Neural progenitor cell (in vitro differentiated cells): ENCODE measurements around the gene GALK2. TPM values are rescaled to one million over a fixed set of nuclear protein-coding genes. Genes with fewer than 3 reads are reported as not detected.

Source experiments
- DNase-seq: peaks from one replicate; pipeline ENCODE4 v3.0.0-alpha.2; 2016; ENCODE audit warnings: low spot score
- H2AFZ ChIP-seq: fragments of 200-600 bp; sonication (generic); replicated peaks from 2 replicates; pipeline ENCODE4 v1.6.1; 2016; ENCODE audit warnings: antibody characterized with exemption
- H3F3A ChIP-seq: fragments of 200-600 bp; sonication (generic); 2 replicates; pipeline ENCODE4 v1.6.1; 2016; ENCODE audit warnings: antibody characterized with exemption, low read depth
- H3K27ac ChIP-seq: fragments of 200-600 bp; sonication (generic); 2 replicates; pipeline ENCODE4 v1.5.1; 2016; ENCODE audit warnings: mild to moderate bottlenecking
- H3K27me3 ChIP-seq: fragments of 200-600 bp; sonication (generic); 2 replicates; pipeline ENCODE4 v1.6.1; 2016; ENCODE audit warnings: mild to moderate bottlenecking, moderate library complexity
- H3K36me3 ChIP-seq: fragments of 200-600 bp; sonication (generic); 2 replicates; pipeline ENCODE4 v1.5.1; 2016
- H3K4me1 ChIP-seq: fragments of 200-600 bp; sonication (generic); 2 replicates; pipeline ENCODE4 v1.6.1; 2016; ENCODE audit warnings: mixed run types
- H3K4me2 ChIP-seq: fragments of 200-600 bp; sonication (generic); 2 replicates; pipeline ENCODE4 v1.6.1; 2016
- H3K4me3 ChIP-seq: fragments of 200-600 bp; sonication (generic); 2 replicates; pipeline ENCODE4 v1.5.1; 2016
- H3K79me2 ChIP-seq: fragments of 200-600 bp; sonication (generic); 2 replicates; pipeline ENCODE4 v1.6.1; 2016; ENCODE audit warnings: low read depth
- H3K9ac ChIP-seq: fragments of 200-600 bp; sonication (generic); 2 replicates; pipeline ENCODE4 v1.6.1; 2016
- H3K9me3 ChIP-seq: fragments of 200-600 bp; sonication (generic); 2 replicates; pipeline ENCODE4 v1.5.1; 2016; ENCODE audit warnings: low read depth
- H4K20me1 ChIP-seq: fragments of 200-600 bp; sonication (generic); 2 replicates; pipeline ENCODE4 v1.6.1; 2016; ENCODE audit warnings: low read depth
- H3K27ac Mint-ChIP-seq: 3 replicates; pipeline ENCODE4 v1.8.0; 2021; ENCODE audit warnings: mixed read lengths
- H3K27me3 Mint-ChIP-seq: 2 replicates; pipeline ENCODE4 v1.8.0; 2022; ENCODE audit warnings: low read depth, mild to moderate bottlenecking, inconsistent platforms, moderate library complexity, mixed read lengths; ENCODE audit not compliant: insufficient read depth
- H3K36me3 Mint-ChIP-seq: 3 replicates; pipeline ENCODE4 v1.8.0; 2021; ENCODE audit warnings: mixed read lengths
- H3K4me1 Mint-ChIP-seq: 3 replicates; pipeline ENCODE4 v1.8.0; 2021; ENCODE audit warnings: mixed read lengths
- H3K4me3 Mint-ChIP-seq: 3 replicates; pipeline ENCODE4 v1.8.0; 2021; ENCODE audit warnings: mild to moderate bottlenecking, moderate library complexity, mixed read lengths
- H3K9me3 Mint-ChIP-seq: 3 replicates; pipeline ENCODE4 v1.8.0; 2020; ENCODE audit warnings: mixed read lengths
- EZH2 ChIP-seq: fragments of 200-600 bp; sonication (generic); IDR thresholded peaks from 2 replicates; pipeline ENCODE4 v1.6.1; 2017; ENCODE audit warnings: antibody characterized with exemption, mild to moderate bottlenecking, moderate library complexity
- EZH2phosphoT487 ChIP-seq: fragments of 200-600 bp; sonication (generic); IDR thresholded peaks from 2 replicates; pipeline ENCODE4 v1.6.1; 2017; ENCODE audit warnings: antibody characterized with exemption
- total RNA-seq: library from RNA; depleted of rRNA; stranded (reverse); fragments of >200 nt; gene quantifications from 2 replicates; pipeline ENCODE4 v1.2.3, GENCODE V29; 2015; ENCODE audit warnings: low replicate concordance
- TF ChIP-seq, protein P1 (sequence below): fragments of 200-600 bp; sonication (generic); IDR thresholded peaks from 2 replicates; pipeline ENCODE4 v1.5.1; 2017; ENCODE audit warnings: antibody characterized with exemption, mild to moderate bottlenecking

The GALK2 gene
- total RNA-seq, 1 donor from 2014 or later = 19.0 TPM

DNA sequence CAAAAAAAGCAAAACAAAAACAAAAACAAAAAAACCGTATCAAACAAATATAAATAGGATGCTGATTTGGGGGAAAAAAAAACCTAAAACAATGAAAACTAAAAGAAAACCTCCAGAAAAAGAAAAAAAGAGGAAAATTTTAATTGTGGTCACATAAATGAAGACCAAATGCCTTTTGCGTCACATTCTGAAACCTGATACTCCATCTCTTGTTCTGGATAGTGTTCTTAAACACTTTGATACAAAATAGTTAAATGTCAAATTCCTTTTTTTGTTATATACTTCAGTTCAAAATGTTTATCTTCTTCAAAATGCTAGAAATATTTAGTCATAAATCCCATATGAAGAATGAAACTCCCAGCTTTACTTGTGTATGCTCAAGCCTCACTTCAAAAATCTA lies 45.7 kb upstream of the GALK2 start:
- H3K4me1 Mint-ChIP-seq = no peaks in the 10 kb centered on the region
- Histone ChIP-seq H3K9me3 (no peaks in the 10 kb centered on the region), H3K9ac (no peak overlapping the region), H2AFZ (no peak overlapping the region), H3K4me2 (no peak overlapping the region), H3K27me3 (no peaks in the 10 kb centered on the region), H3K36me3 (peaks cover 25% of the 10 kb centered on the region), H3F3A (peaks cover 5% of the 10 kb centered on the region), H3K4me1 (no peaks in the 10 kb centered on the region), H3K79me2 (no peaks in the 10 kb centered on the region), H4K20me1 (no peaks in the 10 kb centered on the region), H3K27ac (no peak overlapping the region), H3K4me3 (no peak overlapping the region)
- DNase-seq = no peak
- H3K4me3 Mint-ChIP-seq = no peak overlapping the region
- no peak overlapping the region for H3K27ac Mint-ChIP-seq
- no peaks in the 10 kb centered on the region for H3K9me3 Mint-ChIP-seq
- no peak for TF ChIP-seq EZH2phosphoT487
- TF ChIP-seq, protein P1, sequence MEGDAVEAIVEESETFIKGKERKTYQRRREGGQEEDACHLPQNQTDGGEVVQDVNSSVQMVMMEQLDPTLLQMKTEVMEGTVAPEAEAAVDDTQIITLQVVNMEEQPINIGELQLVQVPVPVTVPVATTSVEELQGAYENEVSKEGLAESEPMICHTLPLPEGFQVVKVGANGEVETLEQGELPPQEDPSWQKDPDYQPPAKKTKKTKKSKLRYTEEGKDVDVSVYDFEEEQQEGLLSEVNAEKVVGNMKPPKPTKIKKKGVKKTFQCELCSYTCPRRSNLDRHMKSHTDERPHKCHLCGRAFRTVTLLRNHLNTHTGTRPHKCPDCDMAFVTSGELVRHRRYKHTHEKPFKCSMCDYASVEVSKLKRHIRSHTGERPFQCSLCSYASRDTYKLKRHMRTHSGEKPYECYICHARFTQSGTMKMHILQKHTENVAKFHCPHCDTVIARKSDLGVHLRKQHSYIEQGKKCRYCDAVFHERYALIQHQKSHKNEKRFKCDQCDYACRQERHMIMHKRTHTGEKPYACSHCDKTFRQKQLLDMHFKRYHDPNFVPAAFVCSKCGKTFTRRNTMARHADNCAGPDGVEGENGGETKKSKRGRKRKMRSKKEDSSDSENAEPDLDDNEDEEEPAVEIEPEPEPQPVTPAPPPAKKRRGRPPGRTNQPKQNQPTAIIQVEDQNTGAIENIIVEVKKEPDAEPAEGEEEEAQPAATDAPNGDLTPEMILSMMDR = no peak
- no peak for TF ChIP-seq EZH2
- H3K27me3 Mint-ChIP-seq = no peaks in the 10 kb centered on the region
- H3K36me3 Mint-ChIP-seq = peaks cover 4% of the 10 kb centered on the region

DNA sequence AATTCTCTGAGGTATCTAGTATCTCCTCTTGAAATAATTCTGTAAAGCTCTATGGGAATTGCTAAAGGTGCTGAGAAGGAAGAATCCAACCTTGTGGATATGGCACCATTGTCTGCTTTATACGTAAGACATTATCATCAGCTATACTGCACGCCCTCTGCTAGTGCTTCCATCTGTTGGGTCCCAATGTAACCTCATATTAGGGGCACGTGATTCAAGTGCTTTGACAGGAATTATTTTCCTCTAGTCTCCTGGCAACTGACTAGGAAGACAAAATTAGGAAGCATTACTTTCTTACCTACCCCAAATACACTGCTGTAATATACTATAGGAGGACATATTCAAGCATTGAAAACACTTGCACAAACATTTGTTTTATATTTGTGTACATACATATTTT lies 38.6 kb upstream of the GALK2 start:
- H3K36me3 Mint-ChIP-seq = peaks cover 18% of the 10 kb centered on the region
- no peak overlapping the region for H3K27ac Mint-ChIP-seq
- Histone ChIP-seq H3K4me3 (no peak overlapping the region), H3K27me3 (no peaks in the 10 kb centered on the region), H3K36me3 (peaks cover 56% of the 10 kb centered on the region), H3K4me2 (no peak overlapping the region), H3K27ac (no peak overlapping the region), H4K20me1 (no peaks in the 10 kb centered on the region), H2AFZ (no peak overlapping the region), H3K9ac (no peak overlapping the region), H3K4me1 (no peaks in the 10 kb centered on the region), H3F3A (peaks cover 5% of the 10 kb centered on the region), H3K9me3 (no peaks in the 10 kb centered on the region), H3K79me2 (no peaks in the 10 kb centered on the region)
- no peaks in the 10 kb centered on the region for H3K9me3 Mint-ChIP-seq
- TF ChIP-seq EZH2 (no peak), EZH2phosphoT487 (no peak)
- TF ChIP-seq, protein P1 = no peak
- DNase-seq = no peak
- no peaks in the 10 kb centered on the region for H3K27me3 Mint-ChIP-seq
- no peak overlapping the region for H3K4me3 Mint-ChIP-seq
- no peaks in the 10 kb centered on the region for H3K4me1 Mint-ChIP-seq

DNA sequence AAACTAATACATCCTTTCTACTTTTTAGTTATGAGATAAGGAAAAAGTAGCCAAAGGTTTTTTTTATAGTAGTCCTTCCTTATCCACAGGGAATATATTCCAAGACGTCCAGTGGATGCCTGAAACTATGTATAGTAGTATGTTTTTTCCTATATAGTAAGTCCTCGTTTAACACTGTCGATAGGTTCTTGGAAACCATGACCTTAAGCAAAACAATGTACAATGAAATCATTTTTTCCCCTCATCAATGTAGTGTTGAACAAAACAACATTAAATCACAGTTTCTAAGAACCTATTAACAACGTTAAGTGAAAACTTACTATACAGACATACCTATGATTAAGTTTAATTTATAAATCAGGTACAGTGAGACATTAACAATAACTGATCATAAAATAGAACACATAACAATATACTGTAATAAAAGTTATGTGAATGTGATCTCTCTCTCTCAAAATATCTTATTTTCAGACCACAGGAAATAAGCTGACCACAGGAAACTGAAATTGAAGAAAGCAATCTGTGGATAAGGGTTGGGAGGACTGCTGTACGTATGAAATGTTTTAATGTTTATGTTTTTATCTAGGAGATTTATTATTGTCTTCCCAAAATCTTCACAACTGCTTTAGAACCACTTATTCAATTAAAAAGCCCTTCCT lies 35.2 kb upstream of the GALK2 start:
- Mint-ChIP-seq H3K36me3 (peaks cover 14% of the 10 kb centered on the region), H3K4me3 (no peak overlapping the region), H3K27me3 (no peaks in the 10 kb centered on the region), H3K9me3 (no peaks in the 10 kb centered on the region), H3K4me1 (no peaks in the 10 kb centered on the region), H3K27ac (no peak overlapping the region)
- Histone ChIP-seq H3K9me3 (no peaks in the 10 kb centered on the region), H4K20me1 (no peaks in the 10 kb centered on the region), H3K27me3 (no peaks in the 10 kb centered on the region), H2AFZ (no peak overlapping the region), H3F3A (no peaks in the 10 kb centered on the region), H3K36me3 (peaks cover 38% of the 10 kb centered on the region), H3K9ac (no peak overlapping the region), H3K4me3 (no peak overlapping the region), H3K27ac (no peak overlapping the region), H3K4me2 (no peak overlapping the region), H3K4me1 (no peaks in the 10 kb centered on the region), H3K79me2 (no peaks in the 10 kb centered on the region)
- TF ChIP-seq, protein P1 = no peak
- no peak for TF ChIP-seq EZH2phosphoT487
- TF ChIP-seq EZH2 = no peak
- DNase-seq = no peak
